Muscle layer of duodenum (tissue), 2 donors: ENCODE measurements around the gene GUCY1A1.

Experiments used
- H3K27ac ChIP-seq: one replicate; pipeline ENCODE4 v1.7.0; 2013; ENCODE audit warnings: mild to moderate bottlenecking, low read length
- H3K27me3 ChIP-seq: one replicate; pipeline ENCODE4 v1.7.0; 2013; ENCODE audit warnings: low read depth, mild to moderate bottlenecking, control low read depth, low read length
- H3K36me3 ChIP-seq, 2 donors: one replicate each; pipeline ENCODE4 v1.7.0; 2013; ENCODE audit warnings: low read length in 2 of 2, control low read depth in 1 of 2, mild to moderate bottlenecking in 1 of 2; ENCODE audit not compliant: insufficient read depth in 2 of 2, control insufficient read depth in 1 of 2
- H3K4me1 ChIP-seq, 2 donors: one replicate each; pipeline ENCODE4 v1.7.0; 2013; ENCODE audit warnings: low read length in 2 of 2, mild to moderate bottlenecking in 2 of 2, control low read depth in 1 of 2, moderate library complexity in 1 of 2; ENCODE audit not compliant: insufficient read depth in 2 of 2, control insufficient read depth in 1 of 2
- H3K4me3 ChIP-seq, 2 donors: one replicate each; pipeline ENCODE4 v1.7.0; 2013; ENCODE audit warnings: low read length in 2 of 2, low read depth in 1 of 2, mild to moderate bottlenecking in 1 of 2
- H3K9me3 ChIP-seq, 2 donors: one replicate each; pipeline ENCODE4 v1.7.0; 2013; ENCODE audit warnings: low read length in 2 of 2, control low read depth in 1 of 2, mild to moderate bottlenecking in 1 of 2; ENCODE audit not compliant: control insufficient read depth in 1 of 2
- donor health status: healthy.

The GUCY1A1 gene

GRCh38 chr4:155762334-155762733 is 95.7 kb downstream of the GUCY1A1 start:
- H3K4me1 ChIP-seq = peaks cover 0 to 26% of the 10 kb centered on the region in 2 donors
- no peaks in the 10 kb centered on the region for H3K36me3 ChIP-seq
- no peak overlapping the region for H3K27ac ChIP-seq
- H3K9me3 ChIP-seq = no peaks in the 10 kb centered on the region
- no peaks in the 10 kb centered on the region for H3K27me3 ChIP-seq
- no peak overlapping the region for H3K4me3 ChIP-seq

GRCh38 chr4:155763551-155763950 is 96.9 kb downstream of the GUCY1A1 start:
- Histone ChIP-seq H3K4me1 (peaks cover 0 to 23% of the 10 kb centered on the region in 2 donors), H3K36me3 (no peaks in the 10 kb centered on the region), H3K27me3 (no peaks in the 10 kb centered on the region), H3K4me3 (no peak overlapping the region), H3K27ac (no peak overlapping the region), H3K9me3 (no peaks in the 10 kb centered on the region)

- no peak overlapping the region for H3K27ac ChIP-seq
- no peaks in the 10 kb centered on the region for H3K36me3 ChIP-seq
- no peaks in the 10 kb centered on the region for H3K27me3 ChIP-seq
- no peak overlapping the region for H3K4me3 ChIP-seq
- H3K4me1 ChIP-seq = peaks cover 0 to 26% of the 10 kb centered on the region in 2 donors
- H3K9me3 ChIP-seq = no peaks in the 10 kb centered on the region
These were observed 98.5 kb downstream of the GUCY1A1 start for GRCh38 chr4:155765149-155765548.

GRCh38 chr4:155766622-155767021 is 100.0 kb downstream of the GUCY1A1 start:
- Histone ChIP-seq H3K27ac (no peak overlapping the region), H3K9me3 (no peaks in the 10 kb centered on the region), H3K4me1 (peaks cover 0 to 25% of the 10 kb centered on the region in 2 donors), H3K4me3 (no peak overlapping the region), H3K27me3 (no peaks in the 10 kb centered on the region), H3K36me3 (no peaks in the 10 kb centered on the region)

- Histone ChIP-seq H3K27me3 (no peaks in the 10 kb centered on the region), H3K4me3 (no peak overlapping the region), H3K36me3 (no peaks in the 10 kb centered on the region), H3K9me3 (no peaks in the 10 kb centered on the region), H3K27ac (no peak overlapping the region), H3K4me1 (peaks cover 0 to 33% of the 10 kb centered on the region in 2 donors)
These were observed 101.7 kb downstream of the GUCY1A1 start for GRCh38 chr4:155768370-155768769.

- Histone ChIP-seq H3K27ac (no peak overlapping the region), H3K36me3 (no peaks in the 10 kb centered on the region), H3K4me3 (no peak overlapping the region), H3K27me3 (no peaks in the 10 kb centered on the region), H3K9me3 (no peaks in the 10 kb centered on the region), H3K4me1 (peaks cover 0 to 40% of the 10 kb centered on the region in 2 donors)
These were observed 102.4 kb downstream of the GUCY1A1 start for GRCh38 chr4:155769090-155769489.

GRCh38 chr4:155772459-155773195 is 106.0 kb downstream of the GUCY1A1 start:
- no peak overlapping the region for H3K27ac ChIP-seq
- H3K4me3 ChIP-seq = no peak overlapping the region
- H3K27me3 ChIP-seq = no peaks in the 10 kb centered on the region

GRCh38 chr4:155773196-155773800 is 106.7 kb downstream of the GUCY1A1 start:
- Histone ChIP-seq H3K4me3 (no peak overlapping the region), H3K9me3 (no peaks in the 10 kb centered on the region), H3K27ac (no peak overlapping the region), H3K4me1 (peaks cover 0 to 34% of the 10 kb centered on the region in 2 donors), H3K27me3 (no peaks in the 10 kb centered on the region), H3K36me3 (peaks cover 0 to 6% of the 10 kb centered on the region in 2 donors)

More at GRCh38 chr4:155772459-155773195, 106.0 kb downstream of the GUCY1A1 start:
- H3K9me3 ChIP-seq = no peaks in the 10 kb centered on the region
- H3K4me1 ChIP-seq = peaks cover 0 to 28% of the 10 kb centered on the region in 2 donors
- peaks cover 0 to 6% of the 10 kb centered on the region in 2 donors for H3K36me3 ChIP-seq

GRCh38 chr4:155774033-155774432 is 107.4 kb downstream of the GUCY1A1 start:
- no peaks in the 10 kb centered on the region for H3K9me3 ChIP-seq
- no peaks in the 10 kb centered on the region for H3K27me3 ChIP-seq
- no peak overlapping the region for H3K4me3 ChIP-seq
- H3K4me1 ChIP-seq = peaks cover 0 to 34% of the 10 kb centered on the region in 2 donors
- H3K36me3 ChIP-seq = peaks cover 0 to 6% of the 10 kb centered on the region in 2 donors
- no peak overlapping the region for H3K27ac ChIP-seq

GRCh38 chr4:155777971-155778735 is 111.5 kb downstream of the GUCY1A1 start:
- Histone ChIP-seq H3K4me1 (peaks cover 0 to 39% of the 10 kb centered on the region in 2 donors), H3K27me3 (no peaks in the 10 kb centered on the region), H3K4me3 (no peak overlapping the region), H3K9me3 (no peaks in the 10 kb centered on the region), H3K27ac (peak overlapping the region; percentile 8), H3K36me3 (peaks cover 0 to 6% of the 10 kb centered on the region in 2 donors)

GRCh38 chr4:155780775-155781174 is 114.1 kb downstream of the GUCY1A1 start:
- Histone ChIP-seq H3K27ac (peak overlapping the region; percentile 26), H3K4me1 (peaks cover 0 to 31% of the 10 kb centered on the region in 2 donors), H3K27me3 (no peaks in the 10 kb centered on the region), H3K9me3 (no peaks in the 10 kb centered on the region), H3K36me3 (no peaks in the 10 kb centered on the region), H3K4me3 (no peak overlapping the region)
